Activated naive CD4-positive, alpha-beta T cell treated with Interleukin-2 at 50 U/mL for 16 hours (primary cell): ENCODE measurements around the gene ABCC3.

Experiments
- DNase-seq: peaks from one replicate; pipeline ENCODE4 v3.0.0-alpha.2; 2020

ABCC3 gene

DNA sequence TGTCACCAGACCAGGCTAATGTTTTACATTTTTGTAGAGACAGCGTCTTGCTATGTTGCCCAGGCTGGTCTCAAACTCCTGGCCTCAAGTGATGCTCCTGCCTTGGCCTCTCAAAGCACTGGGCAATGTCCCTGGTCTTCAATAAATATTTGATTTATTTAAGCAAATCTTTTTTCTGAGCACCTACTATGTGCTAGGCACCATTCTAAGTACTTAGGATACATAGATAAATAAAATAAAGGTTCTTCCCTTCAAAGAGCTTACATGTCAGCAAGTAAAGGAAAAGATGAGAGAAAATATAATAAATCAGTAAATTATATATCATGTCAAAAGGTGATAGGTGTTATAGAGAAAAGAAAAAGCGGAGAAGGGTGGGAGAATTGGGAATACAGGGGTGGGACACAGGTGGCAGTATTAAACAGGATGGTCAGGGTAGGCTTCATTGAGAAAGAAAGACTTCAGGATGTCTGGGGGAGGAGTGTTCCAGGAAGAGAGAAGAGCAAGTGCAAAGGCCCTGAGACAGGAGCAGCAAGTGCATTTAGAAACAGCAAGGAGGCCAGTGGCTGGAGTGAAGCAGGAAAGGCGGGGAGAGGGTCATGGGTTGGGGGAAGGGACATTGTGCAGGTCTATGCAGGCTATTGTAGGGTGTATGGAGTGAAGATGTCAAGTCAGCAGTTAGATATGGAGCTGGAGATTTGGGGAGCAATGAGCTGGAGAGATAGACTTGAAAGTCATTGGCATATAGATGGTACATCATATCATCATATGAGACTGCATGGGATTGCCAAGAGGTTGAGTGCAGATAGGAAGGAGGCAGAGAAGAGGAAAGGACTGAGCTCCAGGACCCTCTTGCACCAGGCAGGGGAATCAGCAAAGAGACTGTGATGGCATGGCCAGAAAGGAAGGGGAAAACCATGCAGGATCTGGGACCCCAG, 11.3 kb downstream of the ABCC3 start:
- DNase-seq, result no peak

DNA sequence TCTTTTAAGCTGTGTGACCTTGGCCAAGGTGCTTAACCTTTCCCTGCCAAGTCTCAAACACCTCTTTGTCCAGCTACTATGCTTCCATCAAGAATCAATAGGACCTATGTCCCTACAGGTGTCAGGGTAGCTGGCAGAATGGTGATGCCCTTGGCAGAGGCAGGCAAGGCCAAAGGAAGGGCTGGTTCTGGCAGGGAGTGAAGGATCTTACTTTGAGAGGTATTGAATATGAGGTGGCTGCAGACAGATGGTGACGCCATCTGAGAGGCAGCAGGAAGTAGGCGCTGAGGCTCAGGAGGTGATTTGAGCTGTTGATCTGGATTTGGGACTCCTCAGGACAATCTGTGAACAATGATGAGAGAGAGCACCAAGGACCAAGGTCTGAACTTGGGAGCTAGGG, 12.5 kb downstream of the ABCC3 start:
- DNase-seq, result no peak

DNA sequence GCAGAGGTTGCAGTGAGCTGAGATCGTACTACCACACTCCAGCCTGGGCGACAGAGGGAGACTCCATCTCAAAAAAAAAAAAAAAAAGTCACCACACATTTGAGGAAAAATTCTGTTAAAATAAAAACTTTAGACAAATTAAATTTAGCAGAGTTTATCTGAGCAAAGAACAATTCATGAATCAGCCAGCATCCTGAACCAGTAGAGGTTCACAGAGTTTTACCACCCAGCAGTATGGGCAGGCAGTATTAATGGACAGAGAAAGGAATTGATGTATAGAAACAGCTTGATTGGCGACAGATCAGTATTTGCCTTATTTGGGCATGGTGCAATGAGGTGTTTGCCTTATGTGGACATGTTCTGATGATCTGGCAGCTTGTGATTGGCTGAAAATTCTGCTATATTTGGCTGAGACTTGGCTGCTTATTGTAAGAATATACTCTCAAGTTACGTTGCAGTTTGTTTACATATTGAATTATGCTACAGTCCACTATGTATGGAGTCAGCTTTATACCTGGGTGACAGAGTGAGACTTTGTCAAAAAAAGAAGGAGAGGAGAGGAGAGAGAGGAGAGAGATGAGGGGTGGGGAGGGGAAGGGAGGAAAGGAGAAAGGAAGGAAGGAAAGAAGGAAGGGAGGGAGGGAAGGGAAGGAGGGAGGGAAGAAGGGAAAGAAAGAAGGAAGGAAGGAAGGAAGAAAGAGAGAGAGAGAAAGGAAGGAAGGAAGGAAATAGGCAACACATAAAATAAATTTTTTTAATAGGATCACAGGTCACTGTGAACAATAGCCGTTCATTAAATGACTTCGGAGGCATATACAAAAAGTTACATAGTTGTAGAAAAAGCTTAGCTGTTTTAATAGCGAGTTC, 14.6 kb downstream of the ABCC3 start:
- no peak for DNase-seq

DNA sequence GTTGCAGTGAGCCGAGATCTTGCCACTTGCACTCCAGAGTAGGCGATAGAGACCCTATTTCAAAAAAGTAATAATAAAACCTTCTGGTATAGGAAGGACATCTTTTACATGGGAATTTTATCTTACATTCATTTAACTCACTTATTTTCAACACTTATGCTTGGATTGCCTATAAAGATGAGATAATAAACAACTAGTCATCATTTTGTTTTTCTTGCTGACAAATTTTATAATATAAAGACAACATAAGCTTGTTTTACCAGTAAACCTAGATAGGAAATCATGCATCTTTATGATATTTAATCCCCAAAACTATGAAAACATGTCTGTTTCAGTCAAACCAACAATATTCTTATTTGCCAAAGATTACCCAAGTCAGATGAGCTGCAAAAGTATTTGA, 17.0 kb downstream of the ABCC3 start:
- DNase-seq, result no peak

DNA sequence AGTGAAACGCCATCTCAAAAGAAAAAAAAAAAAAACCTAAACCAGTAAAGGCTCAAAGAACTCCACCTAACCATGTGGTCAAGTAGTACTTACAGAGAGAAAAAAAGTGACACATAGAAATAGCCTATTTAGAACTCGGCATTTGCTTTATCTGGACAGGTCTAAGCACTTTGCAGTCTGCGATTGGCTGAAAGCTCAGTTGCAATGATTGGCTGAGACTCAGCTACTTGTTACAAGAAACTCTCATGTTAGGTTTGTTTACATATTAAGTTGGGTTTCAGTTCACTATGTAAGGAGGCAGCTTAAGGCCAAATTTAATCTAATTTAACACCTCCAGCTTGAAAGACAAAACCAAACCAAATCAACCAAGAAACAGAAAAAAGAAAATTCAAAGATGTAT, 19.1 kb downstream of the ABCC3 start:
- DNase-seq, result no peak

DNA sequence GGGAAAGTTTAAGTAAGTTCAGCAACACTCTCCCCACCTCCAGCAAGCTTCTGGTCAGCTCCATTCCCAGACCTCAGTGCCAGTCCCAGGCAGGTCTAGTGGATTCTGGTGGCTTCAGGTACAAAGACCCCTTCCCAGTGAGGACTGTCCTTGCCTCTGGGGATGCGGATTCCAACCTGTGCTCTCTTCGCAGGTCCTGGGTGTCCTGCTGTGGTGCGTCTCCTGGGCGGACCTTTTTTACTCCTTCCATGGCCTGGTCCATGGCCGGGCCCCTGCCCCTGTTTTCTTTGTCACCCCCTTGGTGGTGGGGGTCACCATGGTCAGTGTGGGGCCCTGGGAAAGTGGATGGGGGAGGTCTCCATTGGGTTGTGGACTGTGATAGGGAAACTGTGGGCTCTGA, 21.8 kb downstream of the ABCC3 start:
- no peak for DNase-seq

DNA sequence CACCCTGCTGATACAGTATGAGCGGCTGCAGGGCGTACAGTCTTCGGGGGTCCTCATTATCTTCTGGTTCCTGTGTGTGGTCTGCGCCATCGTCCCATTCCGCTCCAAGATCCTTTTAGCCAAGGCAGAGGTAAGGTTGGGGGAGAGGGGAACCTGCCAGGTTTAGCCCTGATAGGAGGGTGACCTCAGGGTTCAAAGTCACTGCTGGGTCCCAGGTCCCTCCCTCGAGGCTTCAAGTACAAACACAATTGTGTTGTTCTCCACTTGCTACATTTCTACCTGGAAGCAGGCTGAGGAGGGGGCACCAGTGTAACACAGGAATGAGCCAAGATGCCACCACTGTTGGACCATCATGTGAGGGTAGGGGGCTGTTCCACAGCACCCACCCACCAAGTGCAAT, 22.4 kb downstream of the ABCC3 start:
- DNase-seq, result no peak

DNA sequence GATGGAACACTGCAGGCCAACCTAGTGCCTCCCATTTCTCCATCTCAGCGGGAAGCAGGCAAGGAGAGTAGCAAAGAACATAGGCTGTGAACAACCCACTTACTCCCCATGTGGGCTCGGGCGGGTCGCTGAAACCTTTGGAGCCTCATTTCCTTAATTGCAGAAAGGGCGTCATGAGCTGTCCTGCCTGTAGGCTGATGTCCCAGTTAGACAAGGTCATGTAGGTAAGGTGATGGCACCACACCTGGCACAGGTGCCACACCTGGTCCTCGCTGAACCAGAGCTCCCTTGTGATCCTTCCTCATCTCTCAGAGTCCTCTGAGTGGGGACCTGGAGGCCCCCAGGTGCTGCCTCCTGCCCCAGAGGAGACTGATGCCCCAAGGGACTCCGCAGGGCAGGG, 22.9 kb downstream of the ABCC3 start:
- no peak for DNase-seq

DNA sequence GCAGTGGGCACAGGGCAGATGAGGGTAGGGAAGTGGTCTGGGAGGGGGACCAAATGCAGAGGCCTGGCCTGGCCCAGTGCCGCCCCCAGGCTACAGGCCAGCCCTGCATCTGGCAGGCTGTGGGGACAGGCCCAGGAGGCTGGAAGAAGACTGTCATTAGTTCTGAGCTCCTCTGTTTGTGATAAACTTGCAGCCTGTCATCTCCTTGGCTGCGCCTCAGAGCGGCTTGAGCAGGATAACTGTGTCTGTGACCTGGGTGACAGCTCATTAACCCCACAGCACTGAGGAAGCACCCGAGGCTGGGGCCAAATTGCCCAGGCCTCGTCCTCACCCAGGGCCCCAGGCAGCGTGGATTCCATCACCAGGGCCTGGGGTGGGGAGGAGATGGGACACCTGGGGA, 23.9 kb downstream of the ABCC3 start:
- no peak for DNase-seq

DNA sequence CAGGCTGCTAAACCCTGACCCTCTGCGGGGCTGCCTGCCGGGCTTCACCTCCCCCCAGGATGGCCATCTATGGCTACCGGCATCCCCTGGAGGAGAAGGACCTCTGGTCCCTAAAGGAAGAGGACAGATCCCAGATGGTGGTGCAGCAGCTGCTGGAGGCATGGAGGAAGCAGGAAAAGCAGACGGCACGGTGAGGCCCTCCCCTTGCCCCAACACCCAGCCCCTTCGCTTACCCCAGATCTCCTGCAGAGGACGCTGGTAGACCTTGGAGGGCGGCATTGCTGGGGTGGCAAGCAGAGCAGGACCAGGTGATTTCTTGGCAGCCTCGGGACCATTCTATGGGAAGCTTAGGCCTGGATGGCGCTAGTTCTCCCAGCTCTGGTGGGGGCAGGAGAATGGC, 24.5 kb downstream of the ABCC3 start:
- DNase-seq, result no peak

DNA sequence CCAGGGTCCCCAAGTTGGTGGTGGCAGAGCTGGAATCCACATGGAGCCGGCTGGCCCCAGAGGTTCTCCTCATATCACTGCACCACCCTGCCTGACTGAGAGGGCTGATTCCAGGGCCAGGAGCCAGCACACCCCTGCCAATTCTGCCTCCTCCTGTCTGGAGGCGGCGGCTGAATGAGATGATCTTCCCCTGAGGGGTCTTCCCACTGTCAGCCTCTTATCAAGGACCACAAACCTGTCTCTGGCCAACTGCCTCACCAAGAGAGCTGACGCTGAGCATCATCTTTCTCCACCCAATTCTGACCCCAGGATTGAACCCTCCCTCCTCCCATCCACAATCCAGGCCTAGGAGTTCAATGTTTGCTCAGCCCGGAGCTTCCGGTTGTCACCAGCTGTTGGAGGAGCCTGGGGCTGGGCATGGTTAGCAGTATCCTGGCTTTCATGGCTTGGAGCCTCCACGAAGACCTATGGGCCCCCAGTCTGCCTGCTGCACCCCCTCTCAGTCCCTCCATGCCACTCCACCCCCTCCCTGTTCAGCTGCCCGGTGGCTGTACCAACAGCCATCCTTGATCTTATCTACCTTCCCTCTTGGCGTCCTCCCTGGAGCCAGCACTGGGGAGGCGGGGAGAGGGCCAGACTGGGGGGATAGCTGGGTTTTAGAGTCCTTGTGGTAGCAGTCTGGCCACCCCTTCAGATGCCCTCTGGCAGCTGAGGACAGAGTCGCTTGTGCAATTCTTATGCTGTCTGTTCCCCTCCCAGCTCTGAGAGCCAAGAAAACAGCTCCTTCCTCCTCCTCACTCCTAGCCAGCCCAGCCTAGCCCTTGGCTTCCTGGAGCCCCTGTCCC, 25.6 kb downstream of the ABCC3 start:
- no peak for DNase-seq

DNA sequence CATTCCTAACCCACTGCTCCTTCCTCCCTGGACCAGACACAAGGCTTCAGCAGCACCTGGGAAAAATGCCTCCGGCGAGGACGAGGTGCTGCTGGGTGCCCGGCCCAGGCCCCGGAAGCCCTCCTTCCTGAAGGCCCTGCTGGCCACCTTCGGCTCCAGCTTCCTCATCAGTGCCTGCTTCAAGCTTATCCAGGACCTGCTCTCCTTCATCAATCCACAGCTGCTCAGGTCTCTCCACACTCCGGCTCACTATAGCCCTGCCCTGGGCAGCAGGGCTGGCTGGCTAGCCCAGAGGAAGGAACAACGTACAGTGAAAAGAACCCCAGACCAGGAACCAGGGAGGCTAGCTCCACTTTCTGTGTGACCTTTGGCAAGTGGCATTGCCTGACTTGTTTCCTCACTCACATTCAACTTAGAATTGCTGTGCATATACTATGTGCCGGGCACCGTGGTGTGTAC, 26.2 kb downstream of the ABCC3 start:
- no peak for DNase-seq

DNA sequence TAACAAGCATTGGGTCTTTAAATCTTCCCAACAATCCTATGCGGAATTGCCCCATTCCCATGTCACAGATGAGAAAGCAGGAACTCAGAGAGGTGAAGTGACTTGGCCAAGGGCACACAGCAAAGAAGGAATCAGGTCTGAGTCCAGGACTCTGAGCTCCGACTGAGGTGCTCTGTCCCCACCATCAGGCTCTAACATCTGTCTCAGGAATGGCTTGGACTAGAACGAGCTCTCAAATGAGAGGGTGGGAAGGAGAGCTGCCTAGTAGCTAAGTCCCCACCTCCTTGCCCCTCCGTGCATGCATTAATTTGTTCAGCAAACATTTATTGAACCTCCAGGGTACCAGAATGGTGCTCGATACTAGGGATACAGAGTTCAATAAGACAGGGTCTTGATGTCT, 26.7 kb downstream of the ABCC3 start:
- DNase-seq, result no peak

DNA sequence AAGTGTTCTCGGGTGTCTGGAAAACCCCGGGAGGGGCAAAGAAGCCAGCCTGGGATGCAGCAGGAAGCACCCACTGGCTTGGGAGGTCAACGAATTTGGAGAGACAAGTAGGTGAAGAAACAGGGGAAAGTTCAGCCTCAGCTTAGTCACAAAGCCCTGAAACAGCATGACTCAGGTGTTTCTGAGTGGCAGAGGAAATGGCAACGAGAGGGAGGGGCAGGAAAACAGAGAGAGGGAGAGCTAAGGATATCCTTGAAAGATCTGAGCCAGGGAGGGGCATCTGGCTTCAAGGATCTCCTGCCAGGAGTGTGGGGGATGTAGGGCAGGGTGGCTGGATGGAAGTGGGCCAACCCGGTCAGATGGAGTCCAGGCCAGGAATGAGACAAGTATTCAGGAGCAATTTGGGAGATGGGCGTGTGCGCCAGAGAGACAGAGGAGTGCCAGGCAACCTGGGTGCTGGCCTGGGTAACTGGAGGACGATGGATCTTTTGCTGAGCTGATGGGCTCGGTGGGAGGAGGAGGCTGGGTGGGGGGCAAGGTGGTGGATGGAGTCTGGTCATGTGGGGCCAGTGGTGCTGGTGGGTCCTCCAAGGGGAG, 27.2 kb downstream of the ABCC3 start:
- DNase-seq, result peak; percentile 19

DNA sequence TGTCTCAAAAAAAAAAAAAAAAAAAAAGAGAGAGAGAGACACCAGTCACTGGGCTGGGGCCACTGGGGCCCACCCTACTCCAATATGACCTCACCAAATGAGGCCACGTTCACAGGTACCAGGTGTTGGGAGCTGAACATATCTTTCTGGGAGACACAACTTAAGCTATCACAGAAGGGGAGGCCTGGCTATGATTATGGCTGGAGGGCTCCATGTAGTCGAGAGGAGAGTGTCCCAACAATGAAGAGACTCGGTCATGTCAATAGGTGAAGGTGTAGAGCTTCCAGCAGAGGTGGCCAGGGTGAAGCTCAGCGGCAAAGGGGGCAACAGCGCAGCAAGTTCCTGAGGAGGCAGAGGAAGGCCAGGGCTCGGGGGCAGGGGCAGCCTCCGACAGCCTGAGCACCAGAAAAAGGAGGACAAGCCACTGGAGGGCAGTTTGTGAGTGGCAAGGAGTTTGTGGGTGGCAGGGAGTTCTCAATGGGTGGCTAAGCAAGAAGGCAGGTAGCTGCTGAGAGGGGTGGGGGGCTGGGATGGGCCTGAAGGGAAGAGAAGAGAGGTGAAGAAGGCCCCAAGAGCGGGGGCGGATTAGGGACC, 28.0 kb downstream of the ABCC3 start:
- DNase-seq, result no peak

DNA sequence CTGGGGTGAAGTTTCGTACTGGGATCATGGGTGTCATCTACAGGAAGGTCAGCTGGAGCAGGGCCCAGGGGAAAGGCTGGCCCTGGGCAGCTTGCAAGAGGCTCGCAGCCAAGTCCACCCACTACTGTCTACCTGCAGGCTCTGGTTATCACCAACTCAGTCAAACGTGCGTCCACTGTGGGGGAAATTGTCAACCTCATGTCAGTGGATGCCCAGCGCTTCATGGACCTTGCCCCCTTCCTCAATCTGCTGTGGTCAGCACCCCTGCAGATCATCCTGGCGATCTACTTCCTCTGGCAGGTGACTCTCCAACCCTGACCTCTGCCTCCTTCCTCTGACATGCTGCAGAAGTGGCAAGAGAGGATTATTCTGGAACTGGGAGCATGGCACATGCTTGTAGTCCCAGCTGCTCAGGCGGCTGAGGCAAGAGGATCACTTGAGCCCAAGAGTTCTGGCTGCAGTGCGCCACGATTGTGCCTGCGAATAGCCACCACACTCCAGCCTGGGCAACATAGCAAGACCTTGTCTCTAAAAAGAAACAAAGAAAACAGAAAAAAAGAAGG, 29.2 kb downstream of the ABCC3 start:
- no peak for DNase-seq

DNA sequence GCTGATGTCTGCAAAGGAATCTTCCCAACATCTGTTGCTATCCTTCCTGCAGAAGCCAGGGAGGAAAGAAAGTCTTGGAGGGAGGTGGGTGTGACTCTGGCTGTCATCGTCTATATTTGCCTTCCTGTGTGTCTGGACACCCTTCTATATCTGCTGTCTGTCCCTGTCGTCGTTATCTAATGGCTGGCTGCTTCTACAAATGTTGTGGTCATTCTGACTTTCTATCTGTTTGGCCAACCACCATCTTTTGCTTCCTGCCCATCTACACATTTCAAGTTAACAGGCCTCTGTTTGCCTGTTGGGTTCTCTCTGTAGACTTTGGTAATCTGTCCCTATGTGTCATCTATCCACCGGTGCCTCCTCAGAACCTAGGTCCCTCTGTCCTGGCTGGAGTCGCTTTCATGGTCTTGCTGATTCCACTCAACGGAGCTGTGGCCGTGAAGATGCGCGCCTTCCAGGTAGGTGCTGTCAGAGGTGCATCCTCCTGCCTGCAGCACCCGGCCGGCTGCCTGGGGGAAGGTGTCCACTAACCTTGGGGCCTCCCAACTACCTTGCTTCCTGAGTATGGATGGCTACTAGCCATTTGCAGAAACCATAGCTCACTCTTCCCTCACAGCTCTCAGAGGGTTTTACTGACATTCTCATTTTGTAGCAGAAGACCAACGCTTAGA, 30.2 kb downstream of the ABCC3 start:
- no peak for DNase-seq

DNA sequence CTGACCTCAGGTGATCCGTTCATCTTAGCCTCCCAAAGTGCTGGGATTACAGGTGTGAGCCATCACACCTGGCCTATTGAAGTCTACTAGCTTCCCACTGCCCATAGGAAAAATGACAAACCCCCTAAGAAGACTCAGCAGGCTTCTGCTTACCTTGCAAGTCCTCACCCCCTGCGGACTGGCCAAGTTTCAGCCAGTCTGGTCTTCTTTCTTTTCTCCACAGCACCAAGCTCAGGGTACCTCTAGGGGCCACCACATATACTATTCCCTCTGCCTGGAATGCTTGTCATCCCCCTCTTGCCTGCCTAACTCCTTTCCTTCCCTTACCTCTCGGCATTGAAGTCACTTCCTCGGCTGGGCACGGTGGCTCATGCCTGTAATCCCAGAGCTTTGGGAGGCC, 31.2 kb downstream of the ABCC3 start:
- no peak for DNase-seq

DNA sequence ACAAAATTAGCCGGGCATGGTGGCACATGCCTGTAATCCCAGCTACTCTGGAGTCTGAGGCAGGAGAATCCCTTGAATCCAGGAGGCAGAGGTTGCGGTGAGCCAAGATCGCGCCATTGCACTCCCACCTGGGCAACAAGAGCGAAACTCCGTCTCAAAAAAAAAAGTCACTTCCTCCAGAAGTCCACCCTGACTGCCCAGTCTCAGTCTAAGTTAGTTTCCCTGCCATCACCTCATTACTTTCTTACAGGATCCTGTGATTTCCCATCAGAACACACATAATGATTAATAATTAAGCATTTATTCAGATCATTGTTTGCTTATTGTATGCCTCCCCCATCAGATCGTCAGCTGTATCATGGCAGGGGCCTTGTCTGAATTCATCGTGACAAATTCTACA, 31.6 kb downstream of the ABCC3 start:
- DNase-seq, result no peak

DNA sequence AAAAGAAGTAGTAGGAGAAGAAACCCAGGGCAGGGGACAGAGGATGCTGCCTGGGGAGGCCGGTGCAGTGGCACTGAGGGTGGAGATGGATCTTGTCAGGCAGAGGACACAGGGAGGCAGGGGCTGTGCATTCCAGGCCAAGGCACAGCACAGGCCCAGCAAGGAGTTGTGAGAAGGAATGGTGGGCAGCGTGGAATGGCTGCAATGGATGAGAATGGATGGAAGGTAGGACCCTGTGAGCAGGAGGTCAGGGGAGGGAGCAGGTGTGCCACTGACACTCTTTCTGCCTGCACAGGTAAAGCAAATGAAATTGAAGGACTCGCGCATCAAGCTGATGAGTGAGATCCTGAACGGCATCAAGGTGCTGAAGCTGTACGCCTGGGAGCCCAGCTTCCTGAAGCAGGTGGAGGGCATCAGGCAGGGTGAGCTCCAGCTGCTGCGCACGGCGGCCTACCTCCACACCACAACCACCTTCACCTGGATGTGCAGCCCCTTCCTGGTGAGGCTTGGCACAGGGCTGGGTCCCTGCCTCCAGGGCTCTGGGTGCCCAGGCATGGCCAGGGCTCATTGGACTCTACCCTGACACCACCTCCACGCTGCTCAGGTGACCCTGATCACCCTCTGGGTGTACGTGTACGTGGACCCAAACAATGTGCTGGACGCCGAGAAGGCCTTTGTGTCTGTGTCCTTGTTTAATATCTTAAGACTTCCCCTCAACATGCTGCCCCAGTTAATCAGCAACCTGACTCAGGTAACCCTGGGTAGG, 32.8 kb downstream of the ABCC3 start:
- no peak for DNase-seq
